ENCODE results near the gene AGBL1.

The AGBL1 gene

GRCh38 chr15:86616771-86617170 is 537.1 kb downstream of the AGBL1 start:
- Mint-ChIP-seq H3K27ac (no peak overlapping the region), H3K9me3 (no peaks in the 10 kb centered on the region)

GRCh38 chr15:86620157-86620556 is 540.5 kb downstream of the AGBL1 start:
- Mint-ChIP-seq H3K27ac (peak overlapping the region in 2 of 3 experiments; percentile 11 to 53), H3K27me3 (ENCODE audit: low read depth) (no peaks in the 10 kb centered on the region), H3K4me3 (no peak overlapping the region), H3K4me1 (peaks cover 20% of the 10 kb centered on the region), H3K36me3 (ENCODE audit: low read depth) (no peaks in the 10 kb centered on the region), H3K9me3 (no peaks in the 10 kb centered on the region)
- no peak for TF ChIP-seq CTCF (IDR thresholded peaks at IDR 0.05; ENCODE audit: unreplicated experiment in 3 of 3)

More at GRCh38 chr15:86616771-86617170, 537.1 kb downstream of the AGBL1 start:
- H3K27me3 Mint-ChIP-seq (ENCODE audit: low read depth) = no peaks in the 10 kb centered on the region
- no peaks in the 10 kb centered on the region for H3K36me3 Mint-ChIP-seq (ENCODE audit: low read depth)
- H3K4me3 Mint-ChIP-seq = no peak overlapping the region
- TF ChIP-seq CTCF (IDR thresholded peaks at IDR 0.05; ENCODE audit: unreplicated experiment in 3 of 3) = no peak
- H3K4me1 Mint-ChIP-seq = peaks cover 13% of the 10 kb centered on the region

- Mint-ChIP-seq H3K4me1 (peaks cover 25% of the 10 kb centered on the region), H3K9me3 (no peaks in the 10 kb centered on the region), H3K27ac (peak overlapping the region in 2 of 3 experiments; percentile 11 to 53), H3K27me3 (ENCODE audit: low read depth) (no peaks in the 10 kb centered on the region), H3K4me3 (no peak overlapping the region), H3K36me3 (ENCODE audit: low read depth) (no peaks in the 10 kb centered on the region)
- no peak for TF ChIP-seq CTCF (IDR thresholded peaks at IDR 0.05; ENCODE audit: unreplicated experiment in 3 of 3)
Measured at GRCh38 chr15:86620641-86621349, 541.1 kb downstream of the AGBL1 start.

- no peak overlapping the region for H3K27ac Mint-ChIP-seq
- H3K4me1 Mint-ChIP-seq = peaks cover 25% of the 10 kb centered on the region
- no peaks in the 10 kb centered on the region for H3K9me3 Mint-ChIP-seq
- H3K4me3 Mint-ChIP-seq = no peak overlapping the region
- TF ChIP-seq CTCF (IDR thresholded peaks at IDR 0.05; ENCODE audit: unreplicated experiment in 3 of 3) = no peak
- no peaks in the 10 kb centered on the region for H3K27me3 Mint-ChIP-seq (ENCODE audit: low read depth)
- H3K36me3 Mint-ChIP-seq (ENCODE audit: low read depth) = no peaks in the 10 kb centered on the region
Measured at GRCh38 chr15:86623236-86623635, 543.6 kb downstream of the AGBL1 start.

- peak in 1 of 3 experiments; percentile 32 for TF ChIP-seq CTCF (IDR thresholded peaks at IDR 0.05; ENCODE audit: unreplicated experiment in 3 of 3)
- H3K4me3 Mint-ChIP-seq = no peak overlapping the region
- H3K36me3 Mint-ChIP-seq (ENCODE audit: low read depth) = no peaks in the 10 kb centered on the region
- H3K9me3 Mint-ChIP-seq = no peaks in the 10 kb centered on the region
- peak overlapping the region in 2 of 3 experiments; percentile 34 to 58 for H3K27ac Mint-ChIP-seq
- H3K4me1 Mint-ChIP-seq = peaks cover 25% of the 10 kb centered on the region
- H3K27me3 Mint-ChIP-seq (ENCODE audit: low read depth) = no peaks in the 10 kb centered on the region
Measured at GRCh38 chr15:86624261-86625036, 544.8 kb downstream of the AGBL1 start.

All from nephron (organoid).